DMS 273 (cell line): ENCODE results near the gene SEPTIN10.

Experiments used
- DNase-seq: peaks from one replicate; lab custom pipeline; 2025; ENCODE audit not compliant: unreplicated experiment; lab: John Stamatoyannopoulos, UW

The SEPTIN10 gene

DNA sequence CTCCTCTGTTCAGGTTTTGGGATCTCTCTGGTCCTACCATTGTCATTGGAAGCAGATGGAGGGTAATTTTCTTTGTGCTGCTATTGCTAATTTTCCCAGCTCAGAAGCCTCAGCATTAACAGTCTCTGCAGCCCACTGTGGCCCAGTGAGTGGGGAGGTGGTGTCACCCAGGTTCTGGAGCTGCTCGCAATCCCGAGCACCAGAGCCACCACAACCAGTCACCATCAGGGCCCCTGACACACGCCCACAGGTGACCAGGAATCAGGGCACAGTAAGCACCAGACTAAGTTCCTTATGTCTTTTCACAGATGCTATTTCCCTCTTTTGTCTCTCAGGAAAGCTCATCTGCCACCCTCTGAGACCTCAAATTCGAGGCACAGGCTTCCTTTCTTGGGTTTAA lies 87.9 kb downstream of the SEPTIN10 start:
- DNase-seq, result peak; percentile 16

GRCh38 chr2:109523536-109524361 lies 90.0 kb downstream of the SEPTIN10 start:
- DNase-seq, result no peak

DNA sequence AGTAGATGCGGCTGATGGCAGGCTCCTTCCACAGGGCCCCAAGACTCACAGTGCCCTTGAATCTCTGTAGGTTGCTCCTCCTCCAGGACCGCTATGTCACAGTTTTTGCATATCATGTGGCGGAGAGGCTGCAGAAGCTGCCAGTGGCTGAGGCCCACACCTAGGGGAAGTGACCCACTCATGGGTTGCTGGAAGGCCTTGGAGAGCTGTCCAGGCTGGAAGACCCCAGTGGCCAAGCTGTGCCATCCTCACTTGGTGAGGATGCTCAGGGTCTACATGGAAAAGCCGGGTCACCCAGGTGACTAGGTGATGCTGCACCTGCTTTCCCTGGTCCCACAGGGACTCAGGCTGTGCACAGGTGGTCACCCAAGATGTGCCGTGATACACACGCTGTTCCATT lies 90.6 kb downstream of the SEPTIN10 start:
- DNase-seq, result no peak

GRCh38 chr2:109522063-109522374 lies 91.7 kb downstream of the SEPTIN10 start:
- DNase-seq, result no peak

DNA sequence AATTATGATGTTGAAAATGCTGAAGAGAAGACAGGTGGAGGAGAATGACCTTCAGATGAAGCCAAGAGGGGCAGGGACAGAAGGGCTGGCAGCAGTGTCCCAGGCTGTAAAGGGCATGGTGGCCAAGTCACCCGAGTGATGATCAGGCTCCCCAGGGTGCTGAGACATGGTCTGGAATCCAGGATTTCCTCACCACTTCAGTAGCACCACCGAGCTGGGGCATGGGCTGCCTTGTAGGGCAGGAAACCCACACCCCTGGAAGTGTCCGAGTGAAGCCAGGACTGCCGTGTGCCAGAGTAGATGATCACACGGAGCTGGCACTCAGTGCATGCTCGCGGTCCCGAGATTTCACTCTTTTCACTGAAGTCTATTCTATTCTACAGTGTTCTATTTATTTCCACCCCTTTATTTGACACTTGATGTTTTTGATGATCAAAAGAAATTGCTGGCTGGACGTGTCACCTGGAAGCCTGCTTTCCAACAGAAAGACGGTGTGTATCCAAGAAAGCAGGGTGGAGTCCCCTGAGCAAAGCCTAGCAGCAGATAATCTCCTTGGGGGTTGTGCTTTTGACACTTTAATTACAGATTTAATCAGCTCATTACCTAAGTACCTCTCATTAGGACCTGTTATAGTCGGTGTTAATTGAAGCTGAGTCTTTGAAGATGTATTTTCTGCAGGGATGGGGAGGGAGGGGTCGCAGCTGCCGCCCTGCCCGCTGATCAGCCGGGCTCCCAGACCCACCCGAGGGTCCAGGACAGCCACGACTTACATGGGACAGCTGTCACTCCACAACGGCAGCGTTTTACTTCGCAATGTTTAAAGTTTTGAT lies 92.3 kb downstream of the SEPTIN10 start:
- DNase-seq, result no peak

DNA sequence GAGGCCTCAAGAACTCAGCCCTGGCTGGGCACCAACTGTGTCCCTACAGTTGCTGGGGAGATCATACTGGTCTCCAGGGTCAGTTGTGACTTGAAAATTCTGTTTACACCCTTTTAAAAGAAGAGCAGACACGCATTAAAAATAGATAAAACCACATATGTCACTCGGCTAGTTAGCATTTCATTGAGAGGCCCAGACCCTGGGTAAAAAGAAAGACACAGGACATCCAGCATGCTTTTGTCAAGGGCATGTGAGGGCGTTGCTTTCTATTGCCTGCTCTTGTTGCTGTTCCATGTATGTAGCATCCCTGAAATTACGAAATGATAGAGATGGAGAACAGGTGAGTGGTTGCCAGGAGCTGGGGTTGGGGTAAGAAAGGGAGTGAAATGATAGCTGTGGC lies 94.3 kb downstream of the SEPTIN10 start:
- no peak for DNase-seq

- DNase-seq, result no peak
Observed at GRCh38 chr2:109517118-109517889, 96.5 kb downstream of the SEPTIN10 start.

GRCh38 chr2:109516445-109517117 lies 97.2 kb downstream of the SEPTIN10 start:
- DNase-seq, result peak; percentile 86

GRCh38 chr2:109514857-109515256 lies 98.9 kb downstream of the SEPTIN10 start:
- no peak for DNase-seq

DNA sequence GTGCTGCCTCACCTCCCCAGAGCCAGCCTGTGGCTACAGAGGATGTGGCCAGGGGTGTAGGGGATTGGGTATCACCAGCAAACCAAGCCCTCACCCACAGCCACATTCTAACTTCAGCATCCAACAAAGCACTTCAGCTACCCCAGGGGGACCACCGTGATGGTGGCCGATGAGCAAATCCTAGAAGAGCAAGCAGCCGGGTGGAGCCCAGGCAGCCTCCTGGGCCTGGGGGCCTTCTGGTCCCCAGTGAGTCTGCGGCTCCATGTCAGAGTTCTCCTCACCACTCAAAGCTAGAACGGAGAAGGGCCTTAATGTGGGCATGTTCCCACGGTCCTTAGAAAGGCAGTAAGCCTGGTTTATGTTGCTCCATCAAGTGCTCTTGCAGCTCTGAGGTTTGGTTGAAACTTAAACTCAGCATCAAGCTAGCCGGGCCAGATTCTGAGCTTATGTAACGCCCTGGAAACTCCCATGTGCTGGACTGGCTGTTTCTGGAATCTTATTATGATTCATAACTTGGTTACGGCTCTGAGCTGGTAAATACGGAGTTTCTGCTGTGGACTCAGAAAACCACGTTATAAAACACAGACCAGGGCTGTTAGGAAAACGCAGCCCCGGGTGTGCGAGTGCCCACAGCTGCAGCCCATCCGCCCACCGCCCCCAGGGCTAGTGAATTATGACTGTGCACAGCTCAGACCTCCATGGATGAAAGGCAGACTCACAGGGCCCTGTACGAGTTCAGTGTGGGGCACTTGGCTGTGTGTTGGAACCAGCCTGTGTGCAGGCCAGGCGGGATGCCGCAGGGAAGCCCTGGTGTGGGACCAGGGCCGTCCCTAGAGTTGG lies 99.8 kb downstream of the SEPTIN10 start:
- no peak for DNase-seq

DNA sequence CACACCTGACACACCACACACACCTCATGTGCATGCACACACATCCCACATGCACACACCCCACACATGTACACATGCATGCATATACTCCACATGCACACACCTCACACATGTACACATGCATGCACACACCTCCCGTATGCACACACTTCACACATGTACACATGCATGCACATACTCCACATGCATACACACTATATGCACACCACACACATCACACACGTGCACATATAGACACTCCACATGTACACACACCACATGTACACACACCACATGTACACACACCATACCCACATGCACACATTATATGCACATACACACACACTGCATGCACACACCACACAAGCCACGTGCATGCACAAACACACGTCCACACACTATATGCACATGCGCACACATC lies 100.5 kb downstream of the SEPTIN10 start:
- DNase-seq, result no peak

DNA sequence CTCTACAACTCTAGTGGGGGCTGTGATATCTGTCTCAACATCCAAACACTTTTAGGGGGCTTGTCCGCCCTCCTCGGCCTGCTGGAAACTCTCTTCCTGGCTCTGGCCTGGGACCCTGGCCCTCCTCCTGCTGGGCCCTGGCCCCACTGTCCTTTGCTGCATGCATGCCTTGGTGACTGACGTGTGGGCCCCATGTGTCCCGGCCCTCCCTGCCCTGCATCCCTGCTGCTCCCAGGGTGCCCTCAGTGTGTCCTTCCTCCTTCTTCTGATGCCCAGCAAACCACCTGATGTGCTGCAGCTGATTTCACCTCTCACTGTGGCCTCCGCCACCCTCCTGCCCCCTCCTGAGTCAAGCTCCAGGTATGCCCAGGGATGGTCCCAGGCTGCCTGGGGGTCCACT lies 101.7 kb downstream of the SEPTIN10 start:
- no peak for DNase-seq

DNA sequence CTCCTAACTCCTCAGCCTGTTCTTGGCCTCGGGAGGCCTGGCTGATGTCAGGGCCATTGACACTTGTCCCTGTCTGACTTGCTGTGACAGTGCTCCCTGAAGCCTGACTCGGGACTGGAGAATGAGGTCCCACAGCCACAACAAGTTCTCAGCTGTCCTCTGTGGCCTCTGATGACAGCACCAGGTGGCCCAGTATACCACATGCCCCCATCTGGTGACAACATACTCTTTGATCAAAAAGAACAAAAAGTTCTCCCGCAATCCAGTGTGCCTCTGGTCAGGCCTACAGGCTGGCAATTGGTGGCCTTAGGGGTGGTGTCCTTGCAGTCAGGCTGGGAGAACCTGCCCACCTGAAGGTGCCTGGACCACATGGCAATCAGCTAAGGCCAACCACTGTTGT lies 102.6 kb downstream of the SEPTIN10 start:
- DNase-seq, result no peak

GRCh38 chr2:109510136-109511028 lies 103.4 kb downstream of the SEPTIN10 start:
- DNase-seq, result peak; percentile 91

DNA sequence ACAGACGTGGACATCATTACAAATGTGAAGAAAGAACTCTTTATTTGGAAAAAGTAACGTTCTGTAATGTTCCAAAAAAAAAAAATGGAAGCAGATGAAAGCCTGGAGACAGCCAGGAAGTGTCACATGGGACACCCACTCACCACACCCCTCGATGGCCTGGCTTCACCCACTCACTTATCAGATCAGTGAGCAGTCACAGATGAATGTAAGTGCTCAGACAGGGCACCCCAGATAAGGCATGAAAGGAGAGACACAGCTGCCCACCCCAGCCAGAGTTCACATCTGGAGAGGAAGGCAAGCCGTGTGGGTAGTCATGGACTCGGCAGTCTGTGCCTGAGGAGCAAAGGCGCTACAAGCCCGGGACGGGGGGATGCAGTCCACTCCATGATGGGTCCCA lies 105.2 kb downstream of the SEPTIN10 start:
- DNase-seq, result no peak

DNA sequence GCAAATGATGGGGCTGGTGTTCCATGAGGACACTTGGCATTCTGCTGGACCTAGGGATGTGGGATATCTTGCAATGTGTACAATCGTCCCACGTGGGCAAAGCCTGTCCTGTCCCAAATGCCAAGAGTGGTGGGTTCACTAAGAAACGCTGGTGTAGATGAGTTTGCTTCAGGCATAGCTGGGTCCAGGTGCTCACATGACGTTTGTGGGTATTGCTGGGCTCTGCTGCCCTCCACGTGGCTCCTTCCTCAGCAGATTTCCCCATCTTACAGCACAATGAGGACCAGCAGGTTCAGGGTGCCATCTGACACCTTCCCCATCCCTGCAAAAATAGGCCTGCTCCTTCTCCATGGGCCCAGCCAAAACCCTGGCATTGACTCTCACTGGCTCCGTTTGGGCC lies 105.9 kb downstream of the SEPTIN10 start:
- DNase-seq, result no peak

DNA sequence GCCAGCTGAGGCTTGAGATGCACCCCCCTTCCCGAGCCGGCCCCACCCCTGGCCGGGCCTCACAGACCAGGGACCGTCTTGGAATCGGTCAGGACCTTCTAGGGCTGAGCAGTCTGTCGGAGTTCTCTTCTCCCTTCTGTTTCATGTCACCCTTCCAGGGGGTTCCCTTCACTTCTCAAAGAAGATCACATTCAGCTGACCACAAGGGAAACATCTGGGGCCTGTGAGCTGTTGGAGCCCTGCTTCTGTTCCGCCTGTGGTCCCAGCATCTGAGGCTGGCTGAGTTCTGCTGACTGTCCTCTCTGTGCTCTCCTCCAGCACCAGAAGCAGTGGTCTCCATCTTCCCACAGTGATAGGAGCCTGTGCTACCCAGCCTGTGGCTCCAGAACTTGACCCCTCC lies 106.5 kb downstream of the SEPTIN10 start:
- no peak for DNase-seq

DNA sequence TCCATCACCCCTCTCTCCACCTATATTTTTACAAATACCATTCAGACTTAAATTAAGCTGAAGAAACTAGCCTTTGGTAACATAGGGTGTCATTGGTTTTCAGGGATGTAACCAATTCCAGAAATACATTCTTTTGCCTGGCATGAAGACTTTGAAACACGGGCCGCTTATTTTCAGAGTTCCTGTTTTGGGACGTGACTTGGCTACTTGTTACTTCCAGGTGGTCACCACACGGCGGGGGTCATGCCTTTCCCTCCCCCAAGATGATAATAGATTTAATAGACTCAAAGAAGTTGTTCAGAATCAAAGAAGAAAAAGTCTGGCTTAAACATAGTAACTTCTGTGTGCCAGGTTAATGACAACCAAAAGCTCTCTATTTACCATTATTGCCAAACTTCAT lies 110.6 kb downstream of the SEPTIN10 start:
- DNase-seq, result no peak

- no peak for DNase-seq
Observed at GRCh38 chr2:109501461-109501860, 112.3 kb downstream of the SEPTIN10 start.
